NCI-H446 (cell line): ENCODE measurements around the gene PRDM4.

Source experiments
- DNase-seq, 2 experiments: peaks; one replicate each; lab custom pipeline; 2025; lab: John Stamatoyannopoulos, UW

The PRDM4 gene, protein sequence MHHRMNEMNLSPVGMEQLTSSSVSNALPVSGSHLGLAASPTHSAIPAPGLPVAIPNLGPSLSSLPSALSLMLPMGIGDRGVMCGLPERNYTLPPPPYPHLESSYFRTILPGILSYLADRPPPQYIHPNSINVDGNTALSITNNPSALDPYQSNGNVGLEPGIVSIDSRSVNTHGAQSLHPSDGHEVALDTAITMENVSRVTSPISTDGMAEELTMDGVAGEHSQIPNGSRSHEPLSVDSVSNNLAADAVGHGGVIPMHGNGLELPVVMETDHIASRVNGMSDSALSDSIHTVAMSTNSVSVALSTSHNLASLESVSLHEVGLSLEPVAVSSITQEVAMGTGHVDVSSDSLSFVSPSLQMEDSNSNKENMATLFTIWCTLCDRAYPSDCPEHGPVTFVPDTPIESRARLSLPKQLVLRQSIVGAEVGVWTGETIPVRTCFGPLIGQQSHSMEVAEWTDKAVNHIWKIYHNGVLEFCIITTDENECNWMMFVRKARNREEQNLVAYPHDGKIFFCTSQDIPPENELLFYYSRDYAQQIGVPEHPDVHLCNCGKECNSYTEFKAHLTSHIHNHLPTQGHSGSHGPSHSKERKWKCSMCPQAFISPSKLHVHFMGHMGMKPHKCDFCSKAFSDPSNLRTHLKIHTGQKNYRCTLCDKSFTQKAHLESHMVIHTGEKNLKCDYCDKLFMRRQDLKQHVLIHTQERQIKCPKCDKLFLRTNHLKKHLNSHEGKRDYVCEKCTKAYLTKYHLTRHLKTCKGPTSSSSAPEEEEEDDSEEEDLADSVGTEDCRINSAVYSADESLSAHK

GRCh38 chr12:107760809-107761501, at the start of gene PRDM4:
TSS of gene PRDM4 (minus strand) at chr12:107761137. CDS start at chr12:107760515, 622 bp downstream.
- peak; percentile 76 to 97 for DNase-seq

DNA sequence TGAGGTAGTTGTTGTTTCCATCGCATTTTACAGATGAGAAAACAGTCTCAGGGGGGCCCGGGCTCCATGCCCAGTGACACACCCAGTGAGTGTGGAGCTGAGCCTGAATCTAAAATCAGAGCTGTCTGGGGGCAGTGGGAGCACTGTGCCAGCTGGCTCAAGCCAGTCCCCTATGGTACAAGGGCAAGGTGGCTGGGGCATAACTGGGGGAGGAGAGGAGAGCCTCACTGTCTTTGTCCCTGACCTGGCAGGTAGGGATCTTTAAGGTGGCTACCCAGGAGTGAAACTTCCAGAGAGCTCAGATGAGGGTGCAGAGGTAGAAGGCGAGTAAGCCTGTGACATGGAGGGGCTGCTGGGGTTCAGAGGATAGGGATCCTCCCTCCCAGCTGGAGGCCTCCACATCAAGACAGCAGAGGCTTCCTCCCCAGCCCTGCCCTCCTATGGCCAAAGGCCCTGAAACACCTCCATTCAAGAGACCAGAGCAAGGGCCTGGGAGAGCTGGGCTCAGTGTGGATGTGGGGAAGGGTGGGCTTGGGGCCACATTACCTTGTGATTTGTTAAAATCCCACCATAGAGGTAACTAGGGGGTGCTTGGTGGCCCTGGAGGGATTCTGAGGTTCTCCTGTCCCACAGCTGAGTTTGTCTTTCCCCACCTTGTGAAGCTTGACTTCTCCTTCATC, 46.7 kb upstream of the PRDM4 start:
- DNase-seq, result no peak

DNA sequence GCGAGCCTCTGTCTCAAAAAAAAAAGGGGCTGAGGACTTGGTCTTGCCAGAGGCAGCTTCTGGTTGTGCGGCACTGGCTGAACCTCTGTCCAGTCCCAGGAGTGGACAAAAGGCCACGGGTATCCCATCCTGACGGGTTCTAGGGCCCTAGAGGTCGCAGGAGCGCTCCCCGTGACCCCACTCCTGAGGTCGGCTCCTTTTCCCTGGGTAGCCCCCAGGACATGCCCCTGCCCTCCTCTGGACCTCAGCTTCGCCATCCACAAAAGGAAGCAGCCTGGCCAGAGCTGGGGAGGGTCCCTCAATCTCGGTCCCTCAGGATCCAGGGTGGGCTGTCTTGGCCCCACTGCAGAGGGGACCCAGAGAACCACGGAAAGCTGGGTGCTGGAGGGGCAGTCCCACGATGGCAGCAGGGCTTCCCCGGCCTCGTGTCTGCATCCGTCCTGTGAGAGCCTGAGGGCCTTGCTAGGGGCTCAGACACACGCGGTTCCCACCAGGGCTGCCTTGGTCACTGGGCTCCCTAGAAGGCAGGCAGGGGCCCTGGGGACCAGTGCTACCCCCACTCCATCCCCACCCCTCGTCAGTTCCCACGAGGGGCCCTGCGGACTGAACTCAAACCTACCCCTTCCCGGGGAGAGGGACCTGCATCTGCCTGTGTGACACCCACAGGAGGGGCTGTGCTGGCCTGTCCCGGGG, 44.7 kb upstream of the PRDM4 start:
- no peak for DNase-seq

DNA sequence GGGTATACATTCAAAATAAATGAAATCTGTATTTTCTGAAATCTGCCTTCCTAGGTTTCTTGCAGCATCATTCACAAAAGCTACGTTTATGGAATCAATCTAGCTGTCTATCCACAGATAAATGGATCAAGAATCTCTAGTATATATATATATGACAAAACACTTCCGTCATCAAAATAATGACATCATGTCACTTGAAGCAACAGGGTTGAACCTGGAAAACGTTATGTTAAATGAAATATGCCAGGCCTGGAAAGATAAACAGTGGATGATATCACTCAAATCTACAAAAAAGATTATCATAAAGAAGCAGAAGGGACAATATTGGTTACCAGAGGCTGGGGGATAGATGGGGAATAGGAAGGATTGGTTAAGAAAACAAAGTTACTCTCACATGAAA, 42.2 kb upstream of the PRDM4 start:
- DNase-seq, result no peak

DNA sequence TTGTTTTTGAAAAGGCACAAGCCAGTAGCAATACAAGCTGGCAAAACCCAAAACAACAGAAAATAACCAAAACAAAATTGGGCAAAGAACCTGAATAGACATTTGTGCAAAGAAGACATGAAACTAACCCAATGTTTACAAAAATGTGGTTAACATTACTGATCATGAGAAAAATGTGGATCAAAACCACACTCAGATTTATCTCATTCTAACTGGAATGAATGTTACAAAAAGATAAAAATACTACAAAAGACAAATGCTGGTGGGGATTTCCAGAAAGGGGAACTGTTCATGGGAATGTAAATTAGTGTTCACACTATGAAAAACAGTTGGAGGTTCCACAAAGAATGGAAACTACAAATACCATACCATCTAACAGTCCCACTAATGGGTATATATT, 40.2 kb upstream of the PRDM4 start:
- no peak for DNase-seq

DNA sequence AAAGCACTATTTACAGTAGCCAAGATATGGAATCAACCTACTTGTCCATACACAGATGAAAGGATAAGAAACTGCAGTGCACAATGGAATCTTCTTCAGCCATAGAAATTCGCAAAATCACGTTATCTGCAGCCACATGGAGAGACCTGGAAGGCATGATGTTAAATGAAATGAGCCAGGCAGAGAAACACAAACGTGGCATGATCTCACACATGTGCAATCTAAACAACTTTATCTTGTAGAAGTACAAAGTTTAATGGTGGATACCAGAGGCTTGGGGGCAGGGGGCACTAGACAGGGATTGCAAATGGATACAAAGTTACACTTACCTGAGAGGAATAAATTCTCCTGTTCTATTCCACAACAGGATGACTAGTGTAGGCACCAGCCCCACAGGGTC, 37.6 kb upstream of the PRDM4 start:
- no peak for DNase-seq

GRCh38 chr12:107794451-107794850, 33.5 kb upstream of the PRDM4 start:
- no peak for DNase-seq

DNA sequence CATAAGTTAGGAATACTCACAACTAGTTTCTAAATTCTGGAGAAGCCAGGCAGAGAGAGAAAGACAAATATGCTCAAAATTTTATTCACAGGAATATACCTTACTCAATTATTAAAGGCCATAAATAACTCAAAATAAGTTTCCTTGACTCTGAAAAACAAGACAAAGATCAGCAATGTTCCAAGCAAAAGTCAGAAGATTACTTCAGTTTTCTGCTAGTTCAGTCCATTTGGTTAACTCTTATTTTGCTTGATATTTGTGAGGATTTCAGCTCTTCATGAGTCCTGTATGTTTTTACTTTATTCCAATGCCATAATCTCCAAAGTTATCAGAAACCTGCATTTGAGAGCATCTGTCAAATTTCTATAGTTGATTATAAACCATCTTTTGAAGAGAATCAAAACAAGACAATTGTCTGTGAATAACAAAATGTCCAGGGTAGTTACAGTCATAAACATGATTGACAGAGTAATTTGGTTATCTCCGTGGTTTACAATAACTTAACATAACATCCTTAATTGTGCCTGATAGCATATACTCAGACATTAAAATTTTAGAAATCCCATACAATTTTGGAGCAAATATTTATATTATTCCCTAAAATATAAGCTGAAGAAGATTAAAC, 30.6 kb upstream of the PRDM4 start:
- no peak for DNase-seq

GRCh38 chr12:107788690-107789458, 27.9 kb upstream of the PRDM4 start:
- no peak for DNase-seq

DNA sequence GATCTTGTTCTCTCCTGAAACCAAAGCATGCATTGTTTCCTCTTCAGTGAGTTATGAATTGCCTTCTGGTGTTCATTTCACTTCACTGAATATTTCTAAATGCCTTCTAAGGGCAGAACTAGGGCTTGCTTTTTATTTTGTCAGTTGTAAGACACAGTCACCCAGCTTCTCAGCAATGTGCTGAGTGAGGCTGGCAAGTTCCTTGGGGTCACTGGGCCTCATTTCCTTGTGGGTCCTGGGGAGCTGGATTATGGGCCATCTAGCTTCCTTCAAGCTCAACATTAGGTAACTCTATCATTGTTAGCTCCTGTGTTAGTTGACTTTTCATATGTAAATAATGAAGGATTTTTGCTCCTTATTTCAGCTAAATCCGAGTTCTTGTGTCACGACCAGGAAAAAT, 27.3 kb upstream of the PRDM4 start:
- DNase-seq, result no peak

DNA sequence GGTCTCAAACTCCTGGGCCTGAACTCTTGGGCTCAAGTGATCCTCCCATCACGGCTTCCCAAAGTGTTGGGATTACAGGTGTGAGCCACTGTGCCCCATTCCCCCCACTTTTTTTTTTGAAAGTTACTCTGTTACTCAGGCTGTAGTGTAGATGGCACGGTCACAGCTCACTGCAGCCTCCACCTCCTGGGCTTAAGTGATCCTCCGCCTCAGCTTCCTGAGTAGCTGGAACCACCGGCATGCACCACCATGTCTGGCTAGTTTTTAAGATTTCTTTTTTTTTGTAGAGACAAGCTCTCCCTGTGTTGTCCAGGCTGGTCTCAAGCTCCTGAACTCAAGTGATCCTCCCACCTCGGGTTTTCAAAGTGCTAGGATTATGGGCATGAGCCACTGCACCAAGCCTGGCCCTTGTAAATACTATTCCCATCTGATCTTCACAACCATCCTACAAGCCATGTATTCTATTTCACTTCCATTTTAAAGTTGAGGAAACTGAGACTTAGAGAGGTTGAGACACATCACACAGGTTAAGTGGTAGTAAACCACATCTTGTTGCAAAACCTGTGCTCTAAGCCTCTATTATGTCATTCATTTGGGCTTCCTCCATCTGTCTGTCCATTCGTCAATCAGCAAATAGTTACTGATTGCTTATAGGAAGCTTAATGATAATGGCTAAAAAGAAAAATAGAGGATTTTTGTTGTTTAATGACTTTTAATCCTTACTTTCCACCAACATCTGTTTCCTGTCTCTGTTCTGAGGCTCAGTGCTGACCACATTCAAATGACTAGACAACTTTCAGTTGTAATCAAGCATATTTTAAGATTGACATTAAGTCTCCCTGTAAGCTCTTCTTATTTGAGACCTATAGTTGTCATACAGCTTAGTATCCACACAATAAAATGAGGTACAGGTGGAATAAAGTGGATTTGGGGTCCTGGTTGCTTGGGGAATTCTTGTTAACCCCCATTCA, 22.8 kb upstream of the PRDM4 start:
- DNase-seq, result no peak

DNA sequence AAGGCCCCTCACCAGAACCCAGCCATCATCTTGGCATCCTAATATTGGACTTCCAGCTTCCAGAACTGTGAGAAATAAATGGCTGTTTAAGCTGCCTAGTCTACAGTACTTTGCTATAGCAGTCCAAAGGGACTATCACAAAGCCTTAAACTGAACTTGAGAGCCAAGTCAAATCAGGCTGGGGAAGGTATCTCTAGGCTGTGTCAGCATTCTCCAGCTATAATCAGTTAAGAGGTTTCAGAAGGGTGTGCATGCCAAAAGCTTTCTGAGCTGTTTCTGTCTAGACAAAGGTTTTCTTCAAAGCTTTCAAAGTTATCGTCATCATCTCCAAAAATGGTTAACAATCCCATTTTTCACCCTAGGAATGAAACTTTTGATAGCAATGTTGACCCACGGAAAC, 21.1 kb upstream of the PRDM4 start:
- DNase-seq, result no peak

DNA sequence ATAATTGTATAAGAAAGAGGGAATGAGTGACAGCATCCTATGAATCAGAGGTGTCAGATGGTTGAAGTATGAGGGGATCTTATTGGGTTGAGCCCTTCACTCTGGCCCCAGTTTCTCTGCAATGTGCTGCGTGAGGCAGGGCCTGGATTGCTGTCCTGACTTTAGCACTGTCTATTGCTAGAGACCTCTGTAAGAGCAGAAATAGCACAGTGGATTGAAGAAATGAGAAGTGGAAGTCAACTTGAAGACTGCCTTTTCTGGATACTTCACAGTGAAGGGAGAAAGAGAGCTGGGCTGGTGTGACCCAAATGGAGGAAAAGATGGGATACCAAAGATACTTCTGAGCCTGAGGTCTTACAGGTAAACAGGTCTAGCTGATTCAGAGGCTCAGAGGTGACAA, 19.4 kb upstream of the PRDM4 start:
- DNase-seq, result no peak

DNA sequence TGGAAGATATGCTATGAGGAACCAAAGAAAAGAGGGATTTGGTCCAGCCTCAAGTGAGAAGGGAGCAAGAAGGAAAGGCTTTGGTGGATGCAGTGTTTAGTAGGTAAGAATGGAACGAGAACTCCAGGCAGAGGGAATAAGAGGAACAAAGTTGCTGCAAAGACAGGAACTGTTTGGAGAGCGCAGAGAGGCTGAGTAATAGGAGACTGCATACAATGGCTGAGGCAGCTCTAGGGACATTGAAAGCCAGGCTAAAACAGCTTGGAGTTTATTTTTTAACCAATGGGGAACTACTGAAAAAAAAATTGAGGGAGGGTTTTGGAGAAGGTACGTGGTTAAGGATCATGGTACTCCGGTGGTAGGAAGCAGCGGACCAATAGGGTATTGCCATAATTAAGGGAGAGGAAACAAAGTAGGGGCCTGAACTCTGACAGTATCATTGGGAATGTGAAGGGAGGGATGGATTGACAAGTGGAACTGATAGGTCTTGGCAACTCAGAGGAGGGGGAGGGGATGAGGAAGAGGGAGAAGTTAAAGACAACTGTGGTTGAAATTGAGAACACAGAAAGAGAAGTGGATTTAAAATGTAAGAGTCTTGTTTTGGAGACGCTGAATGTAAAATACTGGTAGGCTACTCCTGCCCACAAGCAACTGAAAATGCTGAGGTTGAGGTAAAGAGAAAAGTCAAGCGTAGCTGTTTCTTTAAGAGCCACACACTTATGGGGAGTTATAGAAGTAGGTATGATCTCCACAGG, 18.3 kb upstream of the PRDM4 start:
- DNase-seq, result no peak

- DNase-seq, result no peak
Observed at GRCh38 chr12:107778383-107779025, 17.6 kb upstream of the PRDM4 start.

GRCh38 chr12:107776171-107776570, 15.2 kb upstream of the PRDM4 start:
- no peak for DNase-seq

- no peak for DNase-seq
Observed at GRCh38 chr12:107775093-107775721, 14.3 kb upstream of the PRDM4 start.
